ENCODE measurements around the gene ARHGDIG. TPM values are rescaled to one million over a fixed set of nuclear protein-coding genes. Genes with fewer than 3 reads are reported as not detected.

The ARHGDIG gene
- total and polyA plus RNA-seq, 9 of the 15 experiments (the other 6 are each of a cell fraction or from before 2014, with no cell fraction given): 0.36 to 2.5 (median 0.64) TPM; not detected in 2

DNA sequence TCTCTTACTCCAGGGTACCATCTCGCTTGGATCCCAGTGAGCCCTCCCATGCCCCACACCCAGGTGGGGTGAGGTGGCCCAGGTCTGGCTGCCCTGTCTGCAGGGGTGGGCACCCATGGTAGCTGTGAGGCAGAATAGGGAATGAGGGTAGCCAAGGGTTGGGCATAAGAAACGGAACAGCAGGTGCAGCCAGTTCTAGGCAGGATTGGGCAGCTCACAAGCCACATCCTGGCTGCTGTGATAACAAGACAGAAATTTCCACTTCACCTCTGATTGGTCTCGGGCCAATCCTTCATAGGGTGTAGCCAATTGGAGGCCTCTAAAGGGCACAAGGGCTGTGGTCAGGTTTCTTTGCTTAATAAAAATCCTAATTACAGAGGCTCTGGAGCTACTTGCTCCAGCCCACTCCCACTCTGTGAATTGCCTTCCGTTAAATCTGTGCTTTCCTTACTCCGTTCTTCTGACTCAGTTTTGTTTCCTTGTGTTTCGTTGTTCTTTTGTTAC lies 1.5 kb upstream of the ARHGDIG start (continued):
- TF ChIP-seq, protein P1, sequence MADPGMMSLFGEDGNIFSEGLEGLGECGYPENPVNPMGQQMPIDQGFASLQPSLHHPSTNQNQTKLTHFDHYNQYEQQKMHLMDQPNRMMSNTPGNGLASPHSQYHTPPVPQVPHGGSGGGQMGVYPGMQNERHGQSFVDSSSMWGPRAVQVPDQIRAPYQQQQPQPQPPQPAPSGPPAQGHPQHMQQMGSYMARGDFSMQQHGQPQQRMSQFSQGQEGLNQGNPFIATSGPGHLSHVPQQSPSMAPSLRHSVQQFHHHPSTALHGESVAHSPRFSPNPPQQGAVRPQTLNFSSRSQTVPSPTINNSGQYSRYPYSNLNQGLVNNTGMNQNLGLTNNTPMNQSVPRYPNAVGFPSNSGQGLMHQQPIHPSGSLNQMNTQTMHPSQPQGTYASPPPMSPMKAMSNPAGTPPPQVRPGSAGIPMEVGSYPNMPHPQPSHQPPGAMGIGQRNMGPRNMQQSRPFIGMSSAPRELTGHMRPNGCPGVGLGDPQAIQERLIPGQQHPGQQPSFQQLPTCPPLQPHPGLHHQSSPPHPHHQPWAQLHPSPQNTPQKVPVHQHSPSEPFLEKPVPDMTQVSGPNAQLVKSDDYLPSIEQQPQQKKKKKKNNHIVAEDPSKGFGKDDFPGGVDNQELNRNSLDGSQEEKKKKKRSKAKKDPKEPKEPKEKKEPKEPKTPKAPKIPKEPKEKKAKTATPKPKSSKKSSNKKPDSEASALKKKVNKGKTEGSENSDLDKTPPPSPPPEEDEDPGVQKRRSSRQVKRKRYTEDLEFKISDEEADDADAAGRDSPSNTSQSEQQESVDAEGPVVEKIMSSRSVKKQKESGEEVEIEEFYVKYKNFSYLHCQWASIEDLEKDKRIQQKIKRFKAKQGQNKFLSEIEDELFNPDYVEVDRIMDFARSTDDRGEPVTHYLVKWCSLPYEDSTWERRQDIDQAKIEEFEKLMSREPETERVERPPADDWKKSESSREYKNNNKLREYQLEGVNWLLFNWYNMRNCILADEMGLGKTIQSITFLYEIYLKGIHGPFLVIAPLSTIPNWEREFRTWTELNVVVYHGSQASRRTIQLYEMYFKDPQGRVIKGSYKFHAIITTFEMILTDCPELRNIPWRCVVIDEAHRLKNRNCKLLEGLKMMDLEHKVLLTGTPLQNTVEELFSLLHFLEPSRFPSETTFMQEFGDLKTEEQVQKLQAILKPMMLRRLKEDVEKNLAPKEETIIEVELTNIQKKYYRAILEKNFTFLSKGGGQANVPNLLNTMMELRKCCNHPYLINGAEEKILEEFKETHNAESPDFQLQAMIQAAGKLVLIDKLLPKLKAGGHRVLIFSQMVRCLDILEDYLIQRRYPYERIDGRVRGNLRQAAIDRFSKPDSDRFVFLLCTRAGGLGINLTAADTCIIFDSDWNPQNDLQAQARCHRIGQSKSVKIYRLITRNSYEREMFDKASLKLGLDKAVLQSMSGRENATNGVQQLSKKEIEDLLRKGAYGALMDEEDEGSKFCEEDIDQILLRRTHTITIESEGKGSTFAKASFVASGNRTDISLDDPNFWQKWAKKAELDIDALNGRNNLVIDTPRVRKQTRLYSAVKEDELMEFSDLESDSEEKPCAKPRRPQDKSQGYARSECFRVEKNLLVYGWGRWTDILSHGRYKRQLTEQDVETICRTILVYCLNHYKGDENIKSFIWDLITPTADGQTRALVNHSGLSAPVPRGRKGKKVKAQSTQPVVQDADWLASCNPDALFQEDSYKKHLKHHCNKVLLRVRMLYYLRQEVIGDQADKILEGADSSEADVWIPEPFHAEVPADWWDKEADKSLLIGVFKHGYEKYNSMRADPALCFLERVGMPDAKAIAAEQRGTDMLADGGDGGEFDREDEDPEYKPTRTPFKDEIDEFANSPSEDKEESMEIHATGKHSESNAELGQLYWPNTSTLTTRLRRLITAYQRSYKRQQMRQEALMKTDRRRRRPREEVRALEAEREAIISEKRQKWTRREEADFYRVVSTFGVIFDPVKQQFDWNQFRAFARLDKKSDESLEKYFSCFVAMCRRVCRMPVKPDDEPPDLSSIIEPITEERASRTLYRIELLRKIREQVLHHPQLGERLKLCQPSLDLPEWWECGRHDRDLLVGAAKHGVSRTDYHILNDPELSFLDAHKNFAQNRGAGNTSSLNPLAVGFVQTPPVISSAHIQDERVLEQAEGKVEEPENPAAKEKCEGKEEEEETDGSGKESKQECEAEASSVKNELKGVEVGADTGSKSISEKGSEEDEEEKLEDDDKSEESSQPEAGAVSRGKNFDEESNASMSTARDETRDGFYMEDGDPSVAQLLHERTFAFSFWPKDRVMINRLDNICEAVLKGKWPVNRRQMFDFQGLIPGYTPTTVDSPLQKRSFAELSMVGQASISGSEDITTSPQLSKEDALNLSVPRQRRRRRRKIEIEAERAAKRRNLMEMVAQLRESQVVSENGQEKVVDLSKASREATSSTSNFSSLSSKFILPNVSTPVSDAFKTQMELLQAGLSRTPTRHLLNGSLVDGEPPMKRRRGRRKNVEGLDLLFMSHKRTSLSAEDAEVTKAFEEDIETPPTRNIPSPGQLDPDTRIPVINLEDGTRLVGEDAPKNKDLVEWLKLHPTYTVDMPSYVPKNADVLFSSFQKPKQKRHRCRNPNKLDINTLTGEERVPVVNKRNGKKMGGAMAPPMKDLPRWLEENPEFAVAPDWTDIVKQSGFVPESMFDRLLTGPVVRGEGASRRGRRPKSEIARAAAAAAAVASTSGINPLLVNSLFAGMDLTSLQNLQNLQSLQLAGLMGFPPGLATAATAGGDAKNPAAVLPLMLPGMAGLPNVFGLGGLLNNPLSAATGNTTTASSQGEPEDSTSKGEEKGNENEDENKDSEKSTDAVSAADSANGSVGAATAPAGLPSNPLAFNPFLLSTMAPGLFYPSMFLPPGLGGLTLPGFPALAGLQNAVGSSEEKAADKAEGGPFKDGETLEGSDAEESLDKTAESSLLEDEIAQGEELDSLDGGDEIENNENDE (IDR thresholded peaks at IDR 0.05; ENCODE audit: low read depth, low read length): no peak
- TF ChIP-seq, protein P2, sequence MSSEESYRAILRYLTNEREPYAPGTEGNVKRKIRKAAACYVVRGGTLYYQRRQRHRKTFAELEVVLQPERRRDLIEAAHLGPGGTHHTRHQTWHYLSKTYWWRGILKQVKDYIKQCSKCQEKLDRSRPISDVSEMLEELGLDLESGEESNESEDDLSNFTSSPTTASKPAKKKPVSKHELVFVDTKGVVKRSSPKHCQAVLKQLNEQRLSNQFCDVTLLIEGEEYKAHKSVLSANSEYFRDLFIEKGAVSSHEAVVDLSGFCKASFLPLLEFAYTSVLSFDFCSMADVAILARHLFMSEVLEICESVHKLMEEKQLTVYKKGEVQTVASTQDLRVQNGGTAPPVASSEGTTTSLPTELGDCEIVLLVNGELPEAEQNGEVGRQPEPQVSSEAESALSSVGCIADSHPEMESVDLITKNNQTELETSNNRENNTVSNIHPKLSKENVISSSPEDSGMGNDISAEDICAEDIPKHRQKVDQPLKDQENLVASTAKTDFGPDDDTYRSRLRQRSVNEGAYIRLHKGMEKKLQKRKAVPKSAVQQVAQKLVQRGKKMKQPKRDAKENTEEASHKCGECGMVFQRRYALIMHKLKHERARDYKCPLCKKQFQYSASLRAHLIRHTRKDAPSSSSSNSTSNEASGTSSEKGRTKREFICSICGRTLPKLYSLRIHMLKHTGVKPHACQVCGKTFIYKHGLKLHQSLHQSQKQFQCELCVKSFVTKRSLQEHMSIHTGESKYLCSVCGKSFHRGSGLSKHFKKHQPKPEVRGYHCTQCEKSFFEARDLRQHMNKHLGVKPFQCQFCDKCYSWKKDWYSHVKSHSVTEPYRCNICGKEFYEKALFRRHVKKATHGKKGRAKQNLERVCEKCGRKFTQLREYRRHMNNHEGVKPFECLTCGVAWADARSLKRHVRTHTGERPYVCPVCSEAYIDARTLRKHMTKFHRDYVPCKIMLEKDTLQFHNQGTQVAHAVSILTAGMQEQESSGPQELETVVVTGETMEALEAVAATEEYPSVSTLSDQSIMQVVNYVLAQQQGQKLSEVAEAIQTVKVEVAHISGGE (CRISPR knock-in tag; IDR thresholded peaks at IDR 0.05): no peak
